Breast epithelium (tissue), 3 donors: ENCODE data around the gene SLC12A2.

ENCODE experiments used
- POLR2A ChIP-seq: fragments of 450-650 bp; IDR thresholded peaks from one replicate; pipeline ENCODE4 v1.6.1; 2016; ENCODE audit warnings: antibody characterized with exemption, mild to moderate bottlenecking, moderate library complexity
- POLR2AphosphoS5 ChIP-seq, 3 donors: sonication (generic); formaldehyde crosslinking; IDR thresholded peaks; one replicate each; pipeline ENCODE4 v1.6.1; 2017; ENCODE audit warnings: antibody characterized with exemption in 3 of 3
- TF ChIP-seq, protein P1 (sequence below), 3 donors: fragments of 450-650 bp; IDR thresholded peaks; one replicate each; pipeline ENCODE4 v1.5.1; 2016 to 2017; ENCODE audit warnings: antibody characterized with exemption in 3 of 3, mild to moderate bottlenecking in 3 of 3, moderate library complexity in 3 of 3

DNA sequence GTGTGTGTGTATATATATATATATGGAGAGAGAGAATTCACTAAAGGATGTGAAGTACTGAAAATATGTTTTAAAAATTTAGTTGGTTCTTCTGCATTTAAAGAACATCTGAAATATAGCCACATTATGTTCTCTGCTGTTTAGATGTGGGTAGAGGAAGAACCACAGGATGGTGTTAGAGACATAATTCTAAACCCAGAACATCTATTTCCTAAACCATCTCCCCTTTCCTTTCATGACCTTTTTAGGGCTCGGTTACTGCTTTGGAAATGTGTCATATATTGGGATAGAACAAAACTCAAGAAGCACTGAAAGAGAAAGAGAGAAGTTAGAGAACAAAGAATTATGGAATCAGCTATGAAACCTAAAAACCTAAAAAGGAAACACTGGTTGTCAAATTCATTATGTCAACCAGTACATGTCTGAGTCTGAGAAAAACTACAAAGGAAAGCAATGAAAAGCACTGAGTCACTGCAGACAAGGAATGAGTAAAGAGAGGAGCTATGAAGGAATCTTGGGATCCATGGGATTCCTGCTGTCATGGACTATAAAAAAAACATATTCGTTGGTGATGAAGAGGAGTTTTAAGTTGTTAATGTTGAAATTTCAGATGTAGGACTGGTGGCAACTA, 28.4 kb downstream of the SLC12A2 start:
- TF ChIP-seq, protein P1, sequence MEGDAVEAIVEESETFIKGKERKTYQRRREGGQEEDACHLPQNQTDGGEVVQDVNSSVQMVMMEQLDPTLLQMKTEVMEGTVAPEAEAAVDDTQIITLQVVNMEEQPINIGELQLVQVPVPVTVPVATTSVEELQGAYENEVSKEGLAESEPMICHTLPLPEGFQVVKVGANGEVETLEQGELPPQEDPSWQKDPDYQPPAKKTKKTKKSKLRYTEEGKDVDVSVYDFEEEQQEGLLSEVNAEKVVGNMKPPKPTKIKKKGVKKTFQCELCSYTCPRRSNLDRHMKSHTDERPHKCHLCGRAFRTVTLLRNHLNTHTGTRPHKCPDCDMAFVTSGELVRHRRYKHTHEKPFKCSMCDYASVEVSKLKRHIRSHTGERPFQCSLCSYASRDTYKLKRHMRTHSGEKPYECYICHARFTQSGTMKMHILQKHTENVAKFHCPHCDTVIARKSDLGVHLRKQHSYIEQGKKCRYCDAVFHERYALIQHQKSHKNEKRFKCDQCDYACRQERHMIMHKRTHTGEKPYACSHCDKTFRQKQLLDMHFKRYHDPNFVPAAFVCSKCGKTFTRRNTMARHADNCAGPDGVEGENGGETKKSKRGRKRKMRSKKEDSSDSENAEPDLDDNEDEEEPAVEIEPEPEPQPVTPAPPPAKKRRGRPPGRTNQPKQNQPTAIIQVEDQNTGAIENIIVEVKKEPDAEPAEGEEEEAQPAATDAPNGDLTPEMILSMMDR (IDR thresholded peaks at IDR 0.05): no peak
- TF ChIP-seq POLR2AphosphoS5 (IDR thresholded peaks at IDR 0.05) (no peak), POLR2A (no peak)
